H1 (cell line): ENCODE results near the gene ARL6IP4. TPM values are rescaled to one million over a fixed set of nuclear protein-coding genes. Genes with fewer than 3 reads are reported as not detected.

Experiments used
- CTCF ChIA-PET: fragments of 300-600 bp; sonication (Branson Sonifier 250); formaldehyde crosslinking; loops from one replicate; lab custom pipeline; 2021; ENCODE audit not compliant: partially characterized antibody; lab: Charles Lee
- POLR2A ChIA-PET: fragments of 300-600 bp; sonication (Branson Sonifier 250); formaldehyde crosslinking; loops from one replicate; lab custom pipeline; 2021; ENCODE audit warnings: inconsistent platforms; ENCODE audit not compliant: partially characterized antibody; lab: Charles Lee
- DNase-seq, 2 experiments: peaks; one replicate each; pipeline versions ENCODE4 v3.0.0 to v3.0.0-alpha.2; 2010 to 2022; ENCODE audit warnings: low spot score in 2 of 2, low read depth in 1 of 2, mixed read lengths in 1 of 2
- FAIRE-seq: peaks from 2 replicates; lab custom pipeline; 2011; peaks lifted over from hg19 to GRCh38; lab: Jason Lieb, UNC
- H2AFZ ChIP-seq: 2 replicates; pipeline ENCODE4 v1.8.1; 2012; ENCODE audit warnings: low read length, inconsistent platforms
- H2AK5ac ChIP-seq: 2 replicates; pipeline ENCODE4 v1.6.1; 2013; ENCODE audit warnings: low read depth, low read length
- H2BK120ac ChIP-seq: replicated peaks from 2 replicates; pipeline ENCODE3; 2013; ENCODE audit warnings: low read depth, low read length, inconsistent platforms
- H2BK12ac ChIP-seq: 2 replicates; pipeline ENCODE4 v1.6.1; 2013; ENCODE audit warnings: low read depth, low read length
- H2BK15ac ChIP-seq: 2 replicates; pipeline ENCODE4 v1.6.1; 2013; ENCODE audit warnings: low read length
- H2BK20ac ChIP-seq: 2 replicates; pipeline ENCODE4 v1.6.1; 2013; ENCODE audit warnings: low read length
- H2BK5ac ChIP-seq: 2 replicates; pipeline ENCODE4 v1.6.1; 2013; ENCODE audit warnings: low read depth, low read length
- H3K14ac ChIP-seq: 2 replicates; pipeline ENCODE4 v1.6.1; 2013; ENCODE audit warnings: inconsistent platforms; ENCODE audit not compliant: insufficient read length
- H3K18ac ChIP-seq: 2 replicates; pipeline ENCODE4 v1.6.1; 2013; ENCODE audit warnings: low read length; ENCODE audit errors: extremely low read depth
- H3K23ac ChIP-seq: 2 replicates; pipeline ENCODE4 v1.6.1; 2013; ENCODE audit warnings: inconsistent platforms; ENCODE audit not compliant: insufficient read length
- H3K23me2 ChIP-seq: 2 replicates; pipeline ENCODE4 v1.6.1; 2013; ENCODE audit warnings: low read depth, low read length
- H3K27ac ChIP-seq: 2 replicates; pipeline ENCODE4 v1.6.1; 2011; ENCODE audit warnings: low read depth, low read length, inconsistent platforms
- H3K27me3 ChIP-seq, 4 experiments: replicated peaks in 1 of 4; 1 replicate in 1 of 4; 2 replicates in 3 of 4; pipeline versions ENCODE4 v1.6.1 to v1.8.1; 2011 to 2013; ENCODE audit warnings: low read length in 3 of 4, mild to moderate bottlenecking in 3 of 4, inconsistent platforms in 2 of 4, mixed read lengths in 2 of 4, moderate library complexity in 1 of 4; ENCODE audit not compliant: control insufficient read depth in 3 of 4, insufficient read depth in 3 of 4; ENCODE audit errors: extremely low read depth in 1 of 4
- H3K36me3 ChIP-seq, 4 experiments: 2 replicates each; pipeline versions ENCODE4 v1.6.1 to v1.8.1; 2011 to 2013; ENCODE audit warnings: mild to moderate bottlenecking in 4 of 4, low read length in 3 of 4, moderate library complexity in 2 of 4, control low read depth in 1 of 4, inconsistent platforms in 1 of 4; ENCODE audit not compliant: insufficient read depth in 4 of 4, control insufficient read depth in 2 of 4
- H3K4ac ChIP-seq: replicated peaks from 2 replicates; pipeline ENCODE3; 2013; ENCODE audit warnings: low read length, low read depth, mixed read lengths, inconsistent platforms; ENCODE audit not compliant: insufficient read length
- H3K4me1 ChIP-seq, 4 experiments: replicated peaks in 1 of 4; 1 replicate in 1 of 4; 2 replicates in 3 of 4; pipeline versions ENCODE4 v1.6.1 to v1.8.1; 2011 to 2013; ENCODE audit warnings: low read length in 3 of 4, inconsistent platforms in 2 of 4, mixed read lengths in 1 of 4; ENCODE audit not compliant: insufficient read depth in 4 of 4, control insufficient read depth in 3 of 4
- H3K4me2 ChIP-seq, 2 experiments: 2 replicates each; pipeline versions ENCODE4 v1.6.1 to v1.8.1; 2011 to 2013; ENCODE audit warnings: low read depth in 2 of 2, low read length in 2 of 2, control low read depth in 1 of 2, inconsistent platforms in 1 of 2, mild to moderate bottlenecking in 1 of 2; ENCODE audit not compliant: insufficient read depth in 1 of 2
- H3K4me3 ChIP-seq, 4 experiments: fragments of 200-600, 300-600 bp in 1 of 4; sonication (generic), shearing (Covaris generic), sonication (Bioruptor Twin) in 1 of 4; 2 replicates each; pipeline versions ENCODE4 v1.5.1 to v1.8.1; 2011 to 2016; ENCODE audit warnings: low read length in 4 of 4, low read depth in 3 of 4, control low read depth in 2 of 4, inconsistent platforms in 2 of 4, mild to moderate bottlenecking in 2 of 4, mixed read lengths in 1 of 4, moderate library complexity in 1 of 4; ENCODE audit not compliant: insufficient read depth in 2 of 4; ENCODE audit errors: extremely low read depth in 1 of 4
- H3K56ac ChIP-seq: replicated peaks from 2 replicates; pipeline ENCODE3; 2013; ENCODE audit warnings: low read depth, mild to moderate bottlenecking, mixed read lengths, low read length, inconsistent platforms; ENCODE audit not compliant: insufficient read length
- H3K79me1 ChIP-seq: 2 replicates; pipeline ENCODE4 v1.6.1; 2013; ENCODE audit warnings: low read depth, low read length, control low read depth
- H3K79me2 ChIP-seq, 2 experiments: 2 replicates each; pipeline versions ENCODE4 v1.6.1 to v1.8.1; 2012 to 2013; ENCODE audit warnings: low read length in 2 of 2, mild to moderate bottlenecking in 2 of 2, inconsistent platforms in 1 of 2; ENCODE audit not compliant: insufficient read depth in 2 of 2, control insufficient read depth in 1 of 2
- H3K9ac ChIP-seq, 4 experiments: replicated peaks in 1 of 4; 1 replicate in 1 of 4; 2 replicates in 3 of 4; pipeline versions ENCODE4 v1.6.1 to v1.8.1; 2011 to 2013; ENCODE audit warnings: low read depth in 3 of 4, low read length in 3 of 4, control low read depth in 2 of 4, mild to moderate bottlenecking in 2 of 4, moderate library complexity in 2 of 4, inconsistent platforms in 1 of 4; ENCODE audit errors: extremely low read depth in 1 of 4
- H3K9me3 ChIP-seq, 2 experiments: 2 replicates each; pipeline versions ENCODE4 v1.6.1 to v1.8.1; 2012 to 2013; ENCODE audit warnings: mild to moderate bottlenecking in 2 of 2, moderate library complexity in 2 of 2, control low read depth in 1 of 2, inconsistent platforms in 1 of 2, low read depth in 1 of 2, low read length in 1 of 2, mixed read lengths in 1 of 2; ENCODE audit not compliant: insufficient read depth in 2 of 2
- H4K20me1 ChIP-seq, 2 experiments: replicated peaks in 1 of 2; 2 replicates each; pipeline versions ENCODE3 to v1.8.1; 2011 to 2013; ENCODE audit warnings: inconsistent platforms in 2 of 2, low read length in 2 of 2, mild to moderate bottlenecking in 1 of 2; ENCODE audit not compliant: insufficient read depth in 2 of 2, control insufficient read depth in 1 of 2
- H4K5ac ChIP-seq: 2 replicates; pipeline ENCODE4 v1.6.1; 2013; ENCODE audit warnings: low read length, low read depth, mixed read lengths, inconsistent platforms; ENCODE audit not compliant: insufficient read length
- H4K8ac ChIP-seq: 2 replicates; pipeline ENCODE4 v1.8.0; 2013; ENCODE audit warnings: mild to moderate bottlenecking, moderate library complexity, low read length, inconsistent platforms; ENCODE audit not compliant: insufficient read depth; ENCODE audit errors: extremely low read depth
- H4K91ac ChIP-seq: replicated peaks from 2 replicates; pipeline ENCODE3; 2013; ENCODE audit warnings: low read length, mixed read lengths, inconsistent platforms; ENCODE audit not compliant: insufficient read length
- ASH2L ChIP-seq: fragments of 200-600, 300-600 bp; sonication (generic); IDR thresholded peaks from one replicate; pipeline ENCODE4 v1.7.1; 2017; ENCODE audit warnings: low read length
- EP300 ChIP-seq, 2 experiments: IDR thresholded peaks; 1 replicate in 1 of 2; 2 replicates in 1 of 2; pipeline ENCODE4 v1.6.1; 2011 to 2012; ENCODE audit warnings: low read depth in 2 of 2, low read length in 2 of 2, mild to moderate bottlenecking in 2 of 2, borderline replicate concordance in 1 of 2, inconsistent platforms in 1 of 2, moderate library complexity in 1 of 2
- FOSL1 ChIP-seq: IDR thresholded peaks from 2 replicates; pipeline ENCODE4 v1.6.1; 2011; ENCODE audit warnings: mild to moderate bottlenecking, low read depth, low read length, moderate library complexity; ENCODE audit not compliant: insufficient read depth
- HDAC6 ChIP-seq: IDR thresholded peaks from one replicate; pipeline ENCODE4 v1.7.1; 2012; ENCODE audit warnings: low read depth, mild to moderate bottlenecking, inconsistent platforms, low read length, moderate library complexity
- KDM5A ChIP-seq: fragments of 200-600 bp; IDR thresholded peaks from 2 replicates; pipeline ENCODE4 v1.7.1; 2012; ENCODE audit warnings: mild to moderate bottlenecking, low read length, inconsistent platforms, mixed read lengths
- MAFK ChIP-seq: IDR thresholded peaks from 2 replicates; pipeline ENCODE4 v1.6.1; 2012; ENCODE audit warnings: low read depth, mild to moderate bottlenecking, improper control_type of control experiment, low read length
- POLR2AphosphoS5 ChIP-seq: IDR thresholded peaks from 2 replicates; pipeline ENCODE4 v1.6.1; 2011; ENCODE audit warnings: low read depth, low read length
- RFX5 ChIP-seq: IDR thresholded peaks from 2 replicates; pipeline ENCODE4 v1.6.1; 2011; ENCODE audit warnings: low read depth, low read length, improper control_type of control experiment, borderline replicate concordance
- SP1 ChIP-seq: IDR thresholded peaks from 2 replicates; pipeline ENCODE4 v1.6.1; 2011; ENCODE audit warnings: low read depth, low read length
- TEAD4 ChIP-seq: IDR thresholded peaks from 2 replicates; pipeline ENCODE4 v1.6.1; 2012; ENCODE audit warnings: low read depth, low read length, inconsistent platforms, mixed read lengths
- WGBS, 2 experiments: shearing (Covaris generic) in 1 of 2; methylation state at CpG; one replicate each; pipeline versions ENCODE4 v1.1.6 to v1.1.7; 2013 to 2015; ENCODE audit warnings: low lambda C conversion rate in 2 of 2, mixed read lengths in 2 of 2, inconsistent platforms in 1 of 2, low coverage in 1 of 2, missing lambda C conversion rate in 1 of 2; ENCODE audit not compliant: insufficient replicate concordance in 2 of 2, insufficient coverage in 1 of 2, insufficient read length in 1 of 2; ENCODE audit errors: extremely low coverage in 1 of 2, missing lambda C conversion rate in 1 of 2; 5-methylcytosine and 5-hydroxymethylcytosine counted together
- polyA plus RNA-seq, 7 experiments: library from polyadenylated mRNA; depleted of rRNA in 3 of 7; stranded (reverse) in 5 of 7; unstranded in 2 of 7; fragments of >200 nt in 5 of 7; fragments of 200-250 nt in 2 of 7; gene quantifications; 1 replicate in 5 of 7; 2 replicates in 1 of 7; 4 replicates in 1 of 7; pipeline versions ENCODE4 v1.2.1 to v1.2.3, GENCODE V29; 2011 to 2013; ENCODE audit warnings: missing spikeins in 2 of 7, mixed read lengths in 2 of 7
- total RNA-seq: library from RNA; stranded (reverse); fragmentation: NEBNext Ultra II Directional; extraction: Animal tissue kit (Norgen Biotek cat#: 25700); gene quantifications from 2 replicates; pipeline ENCODE4 v1.2.1, GENCODE V29; 2021
- TF ChIP-seq, protein P1 (sequence below): IDR thresholded peaks from 2 replicates; pipeline ENCODE4 v1.6.1; 2012; ENCODE audit warnings: inconsistent platforms
- TF ChIP-seq, protein P2 (sequence below): IDR thresholded peaks from 2 replicates; pipeline ENCODE4 v1.6.1; 2012; ENCODE audit warnings: low read length, inconsistent platforms

Gene ARL6IP4
- total and polyA plus RNA-seq, 2 of the 8 experiments (the other 6 are each of a cell fraction or from before 2014, with no cell fraction given) = 76.4 to 109 TPM

DNA sequence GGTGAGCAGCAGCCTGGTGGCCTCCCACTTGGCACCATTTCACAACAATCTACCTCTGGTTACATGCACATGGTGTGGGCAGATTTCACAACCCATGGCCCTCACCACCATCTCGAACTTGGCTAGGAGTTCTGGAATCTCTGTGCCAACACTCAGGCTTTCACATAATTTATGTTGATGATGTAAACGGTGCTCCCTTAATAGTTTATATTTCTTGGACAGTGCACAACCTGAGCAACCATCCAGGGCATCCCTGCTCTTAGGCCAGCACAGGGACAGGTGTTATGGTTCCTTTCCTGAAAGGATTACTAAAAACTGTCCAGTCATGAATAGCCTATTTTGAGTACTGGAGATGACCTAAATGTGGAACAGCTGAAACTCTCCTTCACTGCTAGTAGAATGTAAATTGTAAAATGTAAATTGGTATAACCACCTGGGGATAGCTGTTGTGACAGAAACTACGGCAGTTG is 42.8 kb upstream of the ARL6IP4 start:
- Histone ChIP-seq H3K79me2 (no peaks in the 10 kb centered on the region), H4K91ac (no peak overlapping the region), H3K79me1 (no peaks in the 10 kb centered on the region), H3K56ac (no peak overlapping the region), H2BK20ac (no peak overlapping the region), H3K23me2 (no peaks in the 10 kb centered on the region), H3K36me3 (no peaks in the 10 kb centered on the region), H2BK5ac (no peak overlapping the region), H3K9ac (no peak overlapping the region), H3K23ac (no peak overlapping the region), H3K9me3 (no peaks in the 10 kb centered on the region), H3K4me1 (no peaks in the 10 kb centered on the region), H3K4ac (no peak overlapping the region), H3K4me3 (no peak overlapping the region), H3K18ac (no peak overlapping the region), H3K27me3 (no peaks in the 10 kb centered on the region), H2BK15ac (no peak overlapping the region), H3K4me2 (no peak overlapping the region), H2BK120ac (no peak overlapping the region), H2AFZ (no peak overlapping the region), H4K5ac (no peak overlapping the region), H4K8ac (no peak overlapping the region), H3K14ac (no peak overlapping the region), H3K27ac (no peak overlapping the region), H2AK5ac (no peak overlapping the region), H2BK12ac (no peak overlapping the region), H4K20me1 (peaks cover 0 to 2% of the 10 kb centered on the region in 2 experiments)
- WGBS, 2 experiments = 88% methylated on average over 3 of the region's 3 CpGs; no CpG with 5 or more reads in 1 of the 2 experiments
- DNase-seq = no peak
- CTCF ChIA-PET = interaction anchor here (21.5 kb wide), 1 partner anchor 75 kb away, joined by 473 read pairs; no protein-coding TSS in a partner anchor
- FAIRE-seq = no peak
- no peak for TF ChIP-seq MAFK
- no peak for TF ChIP-seq TEAD4
- no peak for TF ChIP-seq ASH2L
- no peak for TF ChIP-seq EP300 (IDR thresholded peaks at IDR 0.05; ENCODE audit: borderline replicate concordance in 1 of 2, low read depth in 2 of 2, low read length in 2 of 2)
- TF ChIP-seq SP1 = no peak
- TF ChIP-seq POLR2AphosphoS5 = no peak
- TF ChIP-seq KDM5A = no peak
- TF ChIP-seq, protein P1, sequence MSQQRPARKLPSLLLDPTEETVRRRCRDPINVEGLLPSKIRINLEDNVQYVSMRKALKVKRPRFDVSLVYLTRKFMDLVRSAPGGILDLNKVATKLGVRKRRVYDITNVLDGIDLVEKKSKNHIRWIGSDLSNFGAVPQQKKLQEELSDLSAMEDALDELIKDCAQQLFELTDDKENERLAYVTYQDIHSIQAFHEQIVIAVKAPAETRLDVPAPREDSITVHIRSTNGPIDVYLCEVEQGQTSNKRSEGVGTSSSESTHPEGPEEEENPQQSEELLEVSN = no peak
- TF ChIP-seq RFX5 = no peak
- TF ChIP-seq HDAC6 = no peak
- no peak for TF ChIP-seq FOSL1
- TF ChIP-seq, protein P2, sequence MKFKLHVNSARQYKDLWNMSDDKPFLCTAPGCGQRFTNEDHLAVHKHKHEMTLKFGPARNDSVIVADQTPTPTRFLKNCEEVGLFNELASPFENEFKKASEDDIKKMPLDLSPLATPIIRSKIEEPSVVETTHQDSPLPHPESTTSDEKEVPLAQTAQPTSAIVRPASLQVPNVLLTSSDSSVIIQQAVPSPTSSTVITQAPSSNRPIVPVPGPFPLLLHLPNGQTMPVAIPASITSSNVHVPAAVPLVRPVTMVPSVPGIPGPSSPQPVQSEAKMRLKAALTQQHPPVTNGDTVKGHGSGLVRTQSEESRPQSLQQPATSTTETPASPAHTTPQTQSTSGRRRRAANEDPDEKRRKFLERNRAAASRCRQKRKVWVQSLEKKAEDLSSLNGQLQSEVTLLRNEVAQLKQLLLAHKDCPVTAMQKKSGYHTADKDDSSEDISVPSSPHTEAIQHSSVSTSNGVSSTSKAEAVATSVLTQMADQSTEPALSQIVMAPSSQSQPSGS = no peak
- POLR2A ChIA-PET = no interaction called here
